ENCODE results near the gene TRAPPC10. TPM values are rescaled to one million over a fixed set of nuclear protein-coding genes. Genes with fewer than 3 reads are reported as not detected.

Gene TRAPPC10
- total and polyA plus RNA-seq, 2 donors (not counting 1 experiment from before 2014, with no cell fraction given) = 61.7 to 145 TPM

DNA sequence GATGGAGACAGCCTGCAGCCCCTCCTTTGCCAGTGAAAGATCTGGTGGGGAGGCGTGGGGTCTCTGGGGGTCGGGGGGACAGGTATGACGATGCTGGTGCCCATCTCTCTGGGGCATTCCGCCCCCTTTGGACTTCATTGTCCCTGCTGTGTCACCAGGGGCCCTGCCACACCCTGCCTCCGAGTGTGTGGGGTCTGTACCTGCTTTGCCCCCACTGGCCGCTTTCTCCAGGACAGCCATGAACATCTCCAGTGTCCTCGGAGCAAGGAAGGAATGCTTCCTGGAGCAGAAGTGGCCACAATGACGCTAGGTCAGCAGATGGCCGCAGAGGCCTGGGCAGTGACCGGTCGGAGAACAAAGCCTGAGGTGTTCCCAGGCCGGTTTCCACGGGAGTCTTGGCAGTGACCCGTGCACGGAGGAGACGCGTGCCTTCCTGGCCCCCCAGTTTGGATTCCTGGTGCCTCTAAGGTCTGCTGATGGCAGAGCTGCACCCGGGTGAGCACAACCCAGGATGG, 18.6 kb upstream of the TRAPPC10 start:
- DNase-seq (no peak), ATAC-seq (ENCODE audit: low read depth) (no peak)
- intact Hi-C loops (cut with micrococcal nuclease) = no loop called here
- no peak overlapping the region for H3K27ac Mint-ChIP-seq
- Histone ChIP-seq H3K79me2 (ENCODE audit: control insufficient read depth, insufficient read depth, low read length) (no peaks in the 10 kb centered on the region), H3K9ac (ENCODE audit: low read length) (no peak overlapping the region), H2AFZ (ENCODE audit: insufficient read depth, low read depth, low read length, poor library complexity, severe bottlenecking) (no peak overlapping the region), H3K36me3 (replicated peaks in 1 of 2; ENCODE audit: control extremely low read depth in 1 of 2, control insufficient read depth in 1 of 2, extremely low read depth in 1 of 2, insufficient read depth in 2 of 2, low read length in 1 of 2) (no peaks in the 10 kb centered on the region), H3K27ac (ENCODE audit: low read length in 2 of 2) (no peak overlapping the region), H3K27me3 (replicated peaks in 1 of 4; ENCODE audit: control extremely low read depth in 1 of 4, control insufficient read depth in 3 of 4, insufficient read depth in 4 of 4, low read length in 3 of 4) (peaks cover 0 to 3% (median 1%) of the 10 kb centered on the region in 4 experiments), H4K20me1 (ENCODE audit: control insufficient read depth, insufficient read depth, low read length, poor library complexity, severe bottlenecking) (no peaks in the 10 kb centered on the region), H3K4me2 (replicated peaks; ENCODE audit: low read depth, low read length, poor library complexity, severe bottlenecking) (no peak overlapping the region), H3K9me3 (ENCODE audit: control extremely low read depth in 1 of 3, control insufficient read depth in 2 of 3, insufficient read depth in 1 of 3, low read length in 2 of 3) (peaks cover 0 to 8% (median 0%) of the 10 kb centered on the region in 3 donors), H3K4me3 (ENCODE audit: control extremely low read depth in 1 of 5, extremely low read depth in 1 of 5, insufficient read depth in 1 of 5, low read depth in 2 of 5, low read length in 4 of 5) (no peak overlapping the region), H3K4me1 (ENCODE audit: control insufficient read depth in 2 of 2, insufficient read depth in 2 of 2, low read length in 2 of 2) (no peaks in the 10 kb centered on the region)
- ChIA-PET CTCF (no interaction called here), POLR2A (no interaction called here)
- H3K9me3 Mint-ChIP-seq (ENCODE audit: insufficient read depth) = no peaks in the 10 kb centered on the region
- H3K4me3 Mint-ChIP-seq = no peak overlapping the region
- TF ChIP-seq, protein P1, sequence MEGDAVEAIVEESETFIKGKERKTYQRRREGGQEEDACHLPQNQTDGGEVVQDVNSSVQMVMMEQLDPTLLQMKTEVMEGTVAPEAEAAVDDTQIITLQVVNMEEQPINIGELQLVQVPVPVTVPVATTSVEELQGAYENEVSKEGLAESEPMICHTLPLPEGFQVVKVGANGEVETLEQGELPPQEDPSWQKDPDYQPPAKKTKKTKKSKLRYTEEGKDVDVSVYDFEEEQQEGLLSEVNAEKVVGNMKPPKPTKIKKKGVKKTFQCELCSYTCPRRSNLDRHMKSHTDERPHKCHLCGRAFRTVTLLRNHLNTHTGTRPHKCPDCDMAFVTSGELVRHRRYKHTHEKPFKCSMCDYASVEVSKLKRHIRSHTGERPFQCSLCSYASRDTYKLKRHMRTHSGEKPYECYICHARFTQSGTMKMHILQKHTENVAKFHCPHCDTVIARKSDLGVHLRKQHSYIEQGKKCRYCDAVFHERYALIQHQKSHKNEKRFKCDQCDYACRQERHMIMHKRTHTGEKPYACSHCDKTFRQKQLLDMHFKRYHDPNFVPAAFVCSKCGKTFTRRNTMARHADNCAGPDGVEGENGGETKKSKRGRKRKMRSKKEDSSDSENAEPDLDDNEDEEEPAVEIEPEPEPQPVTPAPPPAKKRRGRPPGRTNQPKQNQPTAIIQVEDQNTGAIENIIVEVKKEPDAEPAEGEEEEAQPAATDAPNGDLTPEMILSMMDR (IDR thresholded peaks at IDR 0.05) = no peak
- TF ChIP-seq EZH2 (IDR thresholded peaks at IDR 0.05; ENCODE audit: borderline replicate concordance, insufficient read depth, low read depth, low read length, poor library complexity, severe bottlenecking) = no peak
- peaks cover 3% of the 10 kb centered on the region for H3K27me3 Mint-ChIP-seq
- no peaks in the 10 kb centered on the region for H3K4me1 Mint-ChIP-seq
- WGBS (ENCODE audit: insufficient coverage) = 85% methylated on average over 17 of the region's 18 CpGs

DNA sequence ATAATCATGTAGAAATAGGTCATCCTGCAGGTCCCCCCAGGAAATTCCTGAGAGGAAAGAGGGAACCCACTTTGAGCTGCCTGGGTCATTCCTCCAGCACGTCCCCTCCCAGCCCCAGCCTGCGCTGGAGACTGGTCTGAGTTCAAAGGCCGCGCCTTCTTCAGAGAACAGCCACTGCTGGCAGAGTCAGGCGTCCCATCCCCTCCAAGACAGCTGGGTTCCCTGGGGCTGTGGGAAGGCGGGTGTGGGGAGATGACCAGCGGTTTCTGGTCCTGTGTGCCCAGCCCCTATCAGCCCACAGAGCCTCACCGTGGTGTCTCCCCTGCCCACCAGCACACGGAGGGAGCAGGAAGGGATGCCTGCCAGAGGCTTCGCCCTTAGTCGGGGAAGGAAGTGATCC, 18.0 kb upstream of the TRAPPC10 start:
- Mint-ChIP-seq H3K9me3 (ENCODE audit: insufficient read depth) (no peaks in the 10 kb centered on the region), H3K4me1 (no peaks in the 10 kb centered on the region), H3K27ac (no peak overlapping the region), H3K4me3 (no peak overlapping the region), H3K27me3 (peaks cover 6% of the 10 kb centered on the region)
- ATAC-seq (ENCODE audit: low read depth) (no peak), DNase-seq (no peak)
- ChIA-PET POLR2A (no interaction called here), CTCF (interaction anchor here (1.1 kb wide), 1 partner anchor 19 kb away, joined by 3 read pairs; no protein-coding TSS in a partner anchor)
- peaks cover 0 to 3% (median under 1%) of the 10 kb centered on the region in 4 experiments for H3K27me3 ChIP-seq (replicated peaks in 1 of 4; ENCODE audit: control extremely low read depth in 1 of 4, control insufficient read depth in 3 of 4, insufficient read depth in 4 of 4, low read length in 3 of 4)
- intact Hi-C loops (cut with micrococcal nuclease) = no loop called here
- H3K9me3 ChIP-seq (ENCODE audit: control extremely low read depth in 1 of 3, control insufficient read depth in 2 of 3, insufficient read depth in 1 of 3, low read length in 2 of 3) = peaks cover 0 to 8% (median 0%) of the 10 kb centered on the region in 3 donors
- no peaks in the 10 kb centered on the region for H3K79me2 ChIP-seq (ENCODE audit: control insufficient read depth, insufficient read depth, low read length)
- H3K4me3 ChIP-seq (ENCODE audit: control extremely low read depth in 1 of 5, extremely low read depth in 1 of 5, insufficient read depth in 1 of 5, low read depth in 2 of 5, low read length in 4 of 5) = no peak overlapping the region
- H3K9ac ChIP-seq (ENCODE audit: low read length) = no peak overlapping the region
- H3K27ac ChIP-seq (ENCODE audit: low read length in 2 of 2) = no peak overlapping the region
- H3K4me1 ChIP-seq (ENCODE audit: control insufficient read depth in 2 of 2, insufficient read depth in 2 of 2, low read length in 2 of 2) = no peaks in the 10 kb centered on the region
- 78% methylated on average over 3 of the region's 11 CpGs for WGBS (ENCODE audit: insufficient coverage)
- no peaks in the 10 kb centered on the region for H3K36me3 ChIP-seq (replicated peaks in 1 of 2; ENCODE audit: control extremely low read depth in 1 of 2, control insufficient read depth in 1 of 2, extremely low read depth in 1 of 2, insufficient read depth in 2 of 2, low read length in 1 of 2)
- TF ChIP-seq EZH2 (IDR thresholded peaks at IDR 0.05; ENCODE audit: borderline replicate concordance, insufficient read depth, low read depth, low read length, poor library complexity, severe bottlenecking) = no peak
- TF ChIP-seq, protein P1 (IDR thresholded peaks at IDR 0.05) = no peak
- no peak overlapping the region for H2AFZ ChIP-seq (ENCODE audit: insufficient read depth, low read depth, low read length, poor library complexity, severe bottlenecking)
- H3K4me2 ChIP-seq (replicated peaks; ENCODE audit: low read depth, low read length, poor library complexity, severe bottlenecking) = no peak overlapping the region
- H4K20me1 ChIP-seq (ENCODE audit: control insufficient read depth, insufficient read depth, low read length, poor library complexity, severe bottlenecking) = no peaks in the 10 kb centered on the region
